CD4-positive, alpha-beta T cell treated with Interleukin-17A for 4 hours (primary cell): ENCODE results near the gene APOL2.
"Not testable (repeated sequence)": the region's sequence is repeated elsewhere in the genome, so short reads cannot be mapped to it uniquely, and the experiment has no call there.

Source experiments
- DNase-seq: peaks from one replicate; pipeline ENCODE4 v3.0.0-alpha.2; 2020; ENCODE audit warnings: mixed read lengths

Gene APOL2

GRCh38 chr22:36262307-36262706 lies 23.0 kb upstream of the APOL2 start:
- DNase-seq: not testable (repeated sequence)

- not testable (repeated sequence) for DNase-seq
Observed at GRCh38 chr22:36261675-36262074, 22.3 kb upstream of the APOL2 start.

DNA sequence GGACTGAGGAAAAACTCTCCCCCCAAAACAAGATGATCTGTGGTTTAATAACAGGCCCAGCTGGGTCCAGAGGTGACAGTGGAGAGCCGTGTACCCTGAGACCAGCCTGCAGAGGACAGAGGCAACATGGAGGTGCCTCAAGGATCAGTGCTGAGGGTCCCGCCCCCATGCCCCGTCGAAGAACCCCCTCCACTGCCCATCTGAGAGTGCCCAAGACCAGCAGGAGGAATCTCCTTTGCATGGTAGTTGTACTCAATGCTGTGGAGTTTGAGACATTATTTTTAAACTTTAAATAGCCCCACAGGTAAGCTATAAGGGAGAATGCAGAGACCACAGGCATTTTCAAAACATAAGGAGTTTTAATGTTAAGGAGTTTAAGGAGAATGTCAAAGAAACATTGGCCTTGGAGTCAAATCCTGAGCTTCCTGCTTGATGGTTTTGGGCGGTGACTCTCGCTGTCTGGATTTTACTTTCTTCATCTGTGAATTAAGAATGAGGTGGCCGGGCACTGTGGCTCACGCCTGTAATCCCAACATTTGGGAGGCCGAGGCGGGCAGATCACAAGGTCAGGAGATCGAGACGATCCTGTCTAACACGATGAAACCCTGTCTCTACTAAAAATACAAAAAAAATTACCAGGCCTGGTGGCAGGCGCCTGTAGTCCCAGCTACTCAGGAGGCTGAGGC lies 20.4 kb upstream of the APOL2 start:
- DNase-seq: no peak

- DNase-seq: no peak
Observed at GRCh38 chr22:36258701-36259614, 19.6 kb upstream of the APOL2 start.

DNA sequence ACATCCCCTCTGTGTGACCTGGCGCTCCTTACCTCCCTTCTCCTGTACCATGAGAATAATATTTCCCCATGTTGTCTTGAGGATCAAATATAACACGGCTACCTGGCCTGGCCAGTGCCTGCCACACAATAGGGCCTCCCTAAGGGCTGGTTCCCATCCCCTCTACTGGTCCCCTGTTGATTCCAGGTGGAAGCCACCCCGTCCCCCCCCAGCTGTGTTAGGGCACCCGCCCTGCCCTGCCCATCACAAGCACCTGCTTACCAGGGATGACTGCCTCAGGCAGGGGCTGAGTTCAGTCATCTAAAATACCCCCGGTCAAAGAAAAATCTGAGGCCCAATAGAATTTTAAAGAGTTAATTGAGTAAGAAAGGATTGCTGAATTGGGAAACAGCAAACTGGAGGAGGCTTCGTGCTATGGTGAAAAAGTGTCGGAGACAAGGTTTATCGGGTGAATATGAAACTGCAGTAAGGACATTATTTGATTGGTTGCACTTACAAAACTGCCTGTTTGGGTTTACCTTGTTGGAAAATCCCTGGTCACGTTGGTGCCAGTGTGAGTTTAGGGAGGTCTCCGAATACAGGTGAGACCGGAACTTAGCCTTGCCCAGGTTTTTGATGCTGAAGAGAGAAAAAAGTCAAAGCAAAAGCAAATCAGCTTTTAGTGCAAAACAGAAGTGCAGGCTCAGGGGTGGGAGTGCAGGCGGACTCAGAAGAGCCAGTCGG lies 18.8 kb upstream of the APOL2 start:
- DNase-seq: no peak

GRCh38 chr22:36257308-36257707 lies 18.0 kb upstream of the APOL2 start:
- no peak for DNase-seq

DNA sequence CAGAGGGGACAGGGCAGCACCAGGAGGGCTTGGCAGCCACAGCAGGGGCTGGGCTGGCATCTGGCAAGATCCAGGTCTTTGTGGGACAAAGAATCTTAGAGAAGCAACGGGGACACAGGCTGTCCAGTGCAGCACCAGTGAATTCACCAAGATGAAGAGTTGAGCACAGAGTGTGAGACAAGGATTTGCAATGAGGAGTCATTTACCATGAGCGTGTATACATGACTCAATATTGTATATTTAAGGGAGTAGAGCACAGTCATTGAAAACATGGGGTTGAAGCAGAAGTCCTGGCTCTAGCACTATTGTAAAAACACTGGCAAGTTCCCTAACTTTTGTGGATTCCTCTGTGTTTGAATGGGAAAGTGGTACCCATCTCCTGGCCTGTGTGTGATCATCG lies 17.2 kb upstream of the APOL2 start:
- no peak for DNase-seq

DNA sequence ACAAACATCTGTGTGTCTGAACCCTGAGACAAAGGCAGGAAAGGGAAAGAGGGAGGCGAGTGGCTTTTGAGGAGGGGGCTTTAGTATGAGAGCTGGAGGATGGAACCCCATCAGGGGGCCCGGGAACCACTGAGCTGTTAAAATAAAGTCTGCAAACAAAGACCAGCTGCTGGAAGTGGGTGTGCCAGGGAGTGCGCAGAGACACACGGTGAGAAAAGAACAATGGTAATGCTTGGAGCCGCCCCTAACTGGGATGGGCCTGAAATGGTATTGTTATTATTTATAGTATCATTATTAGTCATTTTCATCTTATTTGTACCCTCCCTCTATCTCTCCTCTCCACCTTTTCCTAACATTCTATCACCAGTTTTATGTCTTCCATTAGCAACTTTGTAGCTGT lies 16.2 kb upstream of the APOL2 start:
- DNase-seq: not testable (repeated sequence)

- DNase-seq: peak; percentile 48
Observed at GRCh38 chr22:36253523-36254490, 14.5 kb upstream of the APOL2 start.

DNA sequence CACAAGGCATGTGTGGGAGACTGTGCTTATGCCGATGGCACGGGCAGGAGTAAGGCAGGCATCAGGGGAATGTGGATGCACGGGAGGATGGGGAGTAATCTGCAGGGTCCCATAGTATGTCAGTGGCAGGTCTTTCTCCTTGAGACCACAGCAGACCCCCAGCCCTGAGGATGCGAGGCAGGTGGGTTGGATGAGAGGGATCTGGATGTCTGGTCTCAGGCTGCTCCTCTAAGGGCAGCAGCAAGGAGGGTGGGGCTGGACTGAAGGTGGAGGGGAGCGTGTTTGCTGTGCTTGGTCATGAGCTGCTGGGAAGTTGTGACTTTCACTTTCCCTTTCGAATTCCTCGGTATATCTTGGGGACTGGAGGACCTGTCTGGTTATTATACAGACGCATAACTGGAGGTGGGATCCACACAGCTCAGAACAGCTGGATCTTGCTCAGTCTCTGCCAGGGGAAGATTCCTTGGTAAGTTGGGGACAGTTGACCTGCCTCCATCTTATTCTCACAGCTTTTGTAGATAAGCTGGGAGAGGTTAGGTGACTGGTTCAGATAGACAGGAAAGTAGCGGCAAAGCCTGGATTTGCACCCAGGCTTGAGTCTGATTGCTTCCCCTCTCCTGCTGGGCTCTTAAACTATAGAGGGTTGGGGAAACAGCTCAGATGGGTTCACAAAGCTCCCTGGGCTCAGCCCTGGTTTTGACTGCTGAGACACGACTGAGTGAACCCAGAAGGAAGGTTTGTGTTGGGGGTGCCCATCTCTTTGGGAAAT lies 13.6 kb upstream of the APOL2 start, which contains the start of gene APOL1:
Gene APOL1, plus strand, starts transcription at position 380 of the 769 bp plus-strand sequence. CDS start 1,823 bp downstream, outside the sequence.
- peak; percentile 66 for DNase-seq

- not testable (repeated sequence) for DNase-seq
Observed at GRCh38 chr22:36251979-36252608, 12.8 kb upstream of the APOL2 start.

DNA sequence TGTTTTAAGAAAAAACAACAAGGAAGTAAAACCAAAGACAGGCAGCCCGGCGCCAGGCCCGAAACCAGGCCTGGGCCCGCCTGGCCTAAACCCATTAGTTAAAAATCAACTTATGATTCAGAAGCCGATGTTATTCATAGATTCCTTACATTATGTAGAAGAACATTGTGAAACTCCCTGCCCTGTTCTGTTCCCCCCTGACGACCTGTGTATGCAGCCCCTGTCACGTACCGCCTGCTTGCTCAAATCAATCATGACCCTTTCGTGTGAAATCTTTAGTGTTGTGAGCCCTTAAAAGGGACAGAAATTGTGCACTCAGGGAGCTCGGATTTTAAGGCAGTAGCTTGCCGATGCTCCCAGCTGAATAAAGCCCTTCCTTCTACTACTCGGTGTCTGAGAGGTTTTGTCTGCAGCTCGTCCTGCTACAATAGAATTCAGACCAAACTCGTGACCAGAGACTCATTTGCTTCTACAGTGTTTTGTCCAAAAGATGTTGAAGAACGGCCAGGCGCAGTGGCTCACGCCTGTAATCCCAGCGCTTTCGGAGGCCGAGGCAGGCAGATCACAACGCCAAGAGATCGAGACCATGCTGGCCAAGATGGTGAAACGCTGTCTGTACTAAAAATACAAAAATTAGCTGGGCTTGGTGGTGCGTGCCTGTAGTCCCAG lies 11.1 kb upstream of the APOL2 start:
- DNase-seq: not testable (repeated sequence)

GRCh38 chr22:36249160-36249559 lies 9.8 kb upstream of the APOL2 start:
- DNase-seq: no peak

- DNase-seq: no peak
Observed at GRCh38 chr22:36247955-36248354, 8.6 kb upstream of the APOL2 start.

GRCh38 chr22:36246718-36247117 lies 7.4 kb upstream of the APOL2 start:
- DNase-seq: no peak

- no peak for DNase-seq
Observed at GRCh38 chr22:36245805-36246356, 6.6 kb upstream of the APOL2 start.

- DNase-seq: no peak
Observed at GRCh38 chr22:36244522-36245391, 5.4 kb upstream of the APOL2 start.

DNA sequence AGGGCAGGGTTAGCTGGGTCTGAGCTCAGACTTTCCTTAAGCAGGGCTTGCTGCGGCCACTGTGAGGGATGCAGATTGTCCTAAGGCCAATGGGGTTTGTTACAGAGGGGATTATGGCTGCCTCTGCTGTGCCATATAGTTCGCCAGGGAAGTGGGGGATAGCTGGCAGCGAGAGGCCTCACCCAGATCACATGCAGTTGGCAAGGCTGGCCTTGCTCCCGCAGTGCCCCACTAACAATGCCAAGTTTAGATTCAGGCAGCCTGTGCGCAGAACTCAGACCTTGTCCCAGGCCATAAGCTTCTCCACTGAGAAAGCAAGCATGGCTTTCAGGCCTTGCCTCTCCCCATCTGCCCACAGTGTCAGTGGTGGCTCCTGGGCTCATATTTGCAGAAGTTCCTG lies 4.7 kb upstream of the APOL2 start:
- no peak for DNase-seq

GRCh38 chr22:36239150-36239400 lies 252 bp downstream of the APOL2 start:
- peak; percentile 14 for DNase-seq
